SH-SY5Y (cell line): ENCODE results near the gene CNOT4.

Source experiments
- GATA2 ChIP-seq: IDR thresholded peaks from 2 replicates; pipeline ENCODE4 v1.6.1; 2011; ENCODE audit warnings: mild to moderate bottlenecking, low read depth, low read length
- GATA3 ChIP-seq: IDR thresholded peaks from 2 replicates; pipeline ENCODE4 v1.6.1; 2011; ENCODE audit warnings: low read depth, mild to moderate bottlenecking, low read length, moderate library complexity

DNA sequence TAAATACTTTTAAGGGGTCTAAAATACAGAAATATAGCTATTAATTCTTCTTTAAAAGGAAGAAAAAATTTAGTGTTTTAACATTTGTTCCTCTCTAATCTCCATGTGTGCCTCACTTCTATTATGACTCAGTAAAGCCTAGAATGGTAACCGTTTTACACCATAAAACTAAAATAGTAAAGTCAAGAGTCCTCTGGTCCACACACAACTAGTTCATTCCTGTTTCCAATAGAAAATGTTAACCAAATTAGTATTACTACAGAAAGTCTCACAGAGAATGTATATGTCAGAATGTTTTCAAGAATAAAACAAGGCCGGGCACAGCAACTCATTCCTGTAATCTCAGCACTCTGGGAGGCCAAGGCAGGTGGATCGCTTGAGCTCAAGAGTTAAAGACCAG lies 55.8 kb downstream of the CNOT4 start:
- TF ChIP-seq GATA3 = no peak
- TF ChIP-seq GATA2 = no peak
